HG02610 (cell line): ENCODE measurements around the gene TNFSF15.

ENCODE experiments used
- ATAC-seq: cut with Tn5 transposase; IDR thresholded peaks from one replicate; pipeline ENCODE4 v1.9.1; 2021; ENCODE audit warnings: mild to moderate bottlenecking, moderate library complexity; ENCODE audit not compliant: unreplicated experiment

The TNFSF15 gene

DNA sequence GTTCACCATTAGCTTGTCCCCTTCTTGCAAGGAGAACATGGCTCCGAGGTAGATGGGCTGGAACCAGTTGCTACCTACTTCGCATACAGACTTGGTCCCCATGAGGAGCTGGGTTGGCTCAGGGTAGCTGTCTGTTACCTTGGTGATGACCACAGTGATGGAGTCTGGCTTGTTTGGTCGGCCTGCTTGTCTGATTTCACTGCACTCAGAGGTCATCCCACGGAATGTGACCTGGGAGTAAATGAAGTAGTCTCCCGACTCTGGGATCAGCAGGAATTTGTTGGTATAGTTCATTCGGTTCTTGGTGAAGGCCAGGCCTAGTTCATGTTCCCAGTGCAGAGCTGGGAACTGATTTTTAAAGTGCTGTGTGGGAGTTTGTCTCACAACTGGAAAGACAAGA, 15.3 kb downstream of the TNFSF15 start:
- ATAC-seq, result no peak

GRCh38 chr9:114789006-114789405, 16.8 kb downstream of the TNFSF15 start:
- no peak for ATAC-seq

- no peak for ATAC-seq
Measured at GRCh38 chr9:114787781-114788498, 17.9 kb downstream of the TNFSF15 start.

DNA sequence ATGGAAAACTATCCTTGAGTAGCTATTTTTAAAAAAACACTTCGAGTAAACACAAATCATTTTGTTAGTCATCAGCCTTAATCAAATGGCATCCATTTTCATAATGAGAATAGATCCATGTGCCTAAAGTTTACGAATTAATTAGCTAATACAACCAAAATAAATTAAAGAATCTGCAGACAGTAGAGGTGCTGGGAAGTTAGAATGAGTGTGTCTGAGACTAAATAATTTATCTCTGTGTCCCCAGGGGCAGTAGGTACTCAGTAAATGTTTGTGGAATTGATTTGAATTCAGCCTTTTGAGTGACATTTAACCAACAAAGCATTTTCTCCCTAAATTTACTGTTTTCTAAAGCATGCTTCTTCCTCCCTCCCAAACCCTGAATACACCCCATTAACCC, 18.6 kb downstream of the TNFSF15 start:
- no peak for ATAC-seq

- no peak for ATAC-seq
Measured at GRCh38 chr9:114785866-114786650, 19.8 kb downstream of the TNFSF15 start.

DNA sequence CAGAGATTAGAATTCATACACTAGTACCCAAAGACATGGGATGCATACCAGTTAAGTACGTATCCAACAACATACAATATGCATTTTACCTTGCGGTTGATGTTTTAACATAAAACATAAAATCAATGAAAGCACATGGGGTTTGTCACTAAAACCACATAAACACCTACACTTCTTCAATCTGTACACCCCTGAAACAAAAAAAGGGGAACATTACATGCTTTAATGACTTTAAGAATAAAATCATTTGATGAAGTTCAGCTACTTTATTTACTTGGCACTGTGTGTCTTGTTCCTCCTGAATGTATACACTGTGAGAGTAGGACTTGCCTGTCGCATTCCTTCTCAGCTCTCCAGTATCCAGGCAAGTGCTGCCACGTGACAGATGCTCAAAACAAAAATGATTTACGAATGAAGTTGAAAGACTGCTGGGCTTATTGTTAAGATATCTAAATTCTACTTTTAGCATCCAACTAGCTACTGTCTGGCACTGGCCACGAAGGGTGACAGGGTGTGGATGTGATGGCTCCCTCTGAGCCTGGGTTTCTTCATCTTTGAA, 21.0 kb downstream of the TNFSF15 start:
- no peak for ATAC-seq

DNA sequence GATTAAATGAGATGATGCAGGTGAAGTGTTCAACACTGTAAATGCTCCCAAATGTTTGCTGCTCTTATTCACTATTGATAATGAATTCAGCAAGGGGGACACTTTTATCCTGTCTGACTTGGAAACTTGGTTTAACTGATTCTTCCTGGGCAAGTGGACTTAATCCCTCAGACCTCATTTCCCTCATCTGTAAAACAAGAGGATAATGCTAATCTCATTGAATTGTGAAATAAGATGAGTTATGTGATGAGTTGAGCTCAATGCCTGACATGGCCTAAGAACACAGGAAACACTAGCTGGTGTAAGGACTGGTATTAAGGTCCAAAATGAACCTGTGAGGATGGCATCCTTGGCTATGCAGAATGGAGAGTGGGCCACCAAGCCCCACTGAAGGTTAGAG, 23.3 kb downstream of the TNFSF15 start:
- no peak for ATAC-seq

GRCh38 chr9:114779352-114779845, 26.4 kb downstream of the TNFSF15 start:
- ATAC-seq, result no peak

- ATAC-seq, result no peak
Measured at GRCh38 chr9:114777821-114778609, 27.8 kb downstream of the TNFSF15 start.

DNA sequence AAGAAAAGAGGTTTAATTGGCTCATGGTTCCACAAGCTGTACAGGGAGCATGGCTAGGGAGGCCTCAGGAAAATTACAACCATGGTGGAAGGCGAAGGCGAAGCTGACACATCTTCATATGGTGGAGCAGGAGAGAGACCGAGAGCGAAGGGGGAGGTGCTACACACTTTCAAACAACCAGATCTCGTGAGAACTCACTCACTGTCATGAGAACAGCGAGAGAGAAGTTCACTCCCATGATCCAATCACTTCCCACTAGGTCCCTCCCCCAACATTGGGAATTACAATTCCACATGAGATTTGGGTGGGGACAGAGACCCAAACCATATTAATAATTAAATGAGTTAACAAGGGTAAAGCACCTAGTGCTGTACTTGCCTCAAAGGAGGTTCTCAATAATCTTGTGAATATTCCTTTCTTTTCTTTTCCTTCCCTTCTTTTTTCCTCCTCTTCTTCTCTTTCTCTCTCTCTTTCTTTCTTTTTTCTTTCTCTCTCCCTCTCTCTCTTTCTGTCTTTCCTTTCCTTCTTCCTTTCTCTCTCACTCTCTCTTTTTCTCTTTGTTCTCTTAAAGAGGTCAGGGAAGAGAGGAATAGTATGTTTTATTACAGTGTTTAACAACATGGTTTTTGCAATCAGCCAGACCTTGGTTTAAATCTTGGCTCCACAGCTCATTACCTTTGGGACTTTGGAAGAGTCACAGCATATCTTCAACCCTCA, 29.0 kb downstream of the TNFSF15 start:
- ATAC-seq, result no peak

GRCh38 chr9:114775981-114776380, 29.9 kb downstream of the TNFSF15 start:
- no peak for ATAC-seq

GRCh38 chr9:114775121-114775520, 30.7 kb downstream of the TNFSF15 start:
- ATAC-seq, result no peak

DNA sequence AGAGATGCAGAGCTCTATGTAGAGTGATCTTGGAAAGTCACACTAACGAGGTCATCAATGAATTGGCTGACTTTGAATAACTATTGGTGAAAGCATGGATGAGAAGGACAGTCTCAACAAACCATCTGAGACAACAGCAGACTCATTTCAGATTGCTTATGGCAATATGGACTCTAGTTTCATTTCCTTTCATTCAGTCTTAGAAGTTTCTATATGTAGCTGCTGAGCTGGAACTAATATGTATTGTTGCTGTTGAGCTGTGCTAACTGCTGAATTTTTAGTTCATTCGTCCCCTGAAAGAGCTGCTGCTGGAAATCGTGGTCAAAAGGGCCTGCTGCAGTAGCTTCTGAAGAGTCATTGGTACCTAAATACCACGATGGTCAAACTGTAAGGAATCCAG, 31.3 kb downstream of the TNFSF15 start:
- ATAC-seq, result no peak

DNA sequence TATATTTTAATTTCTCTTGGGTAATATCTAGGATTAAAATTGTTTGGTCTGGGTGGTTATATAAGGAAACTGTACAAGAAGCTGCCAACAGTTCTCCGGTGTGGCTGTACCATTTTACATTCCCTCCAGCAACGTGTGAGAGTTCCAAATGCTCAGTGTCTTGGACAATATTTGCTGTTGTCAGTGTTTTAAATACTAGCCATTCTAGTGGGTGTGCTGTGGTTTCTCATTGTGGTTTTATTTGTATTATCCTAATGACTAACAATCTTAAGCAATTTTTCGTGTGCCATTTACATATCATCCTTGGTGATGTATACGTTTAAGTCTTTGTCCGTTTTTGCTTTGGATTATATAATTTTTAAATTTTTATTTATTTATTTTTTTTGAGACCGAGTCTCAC, 34.0 kb downstream of the TNFSF15 start:
- no peak for ATAC-seq

- ATAC-seq, result no peak
Measured at GRCh38 chr9:114770991-114771390, 34.8 kb downstream of the TNFSF15 start.

DNA sequence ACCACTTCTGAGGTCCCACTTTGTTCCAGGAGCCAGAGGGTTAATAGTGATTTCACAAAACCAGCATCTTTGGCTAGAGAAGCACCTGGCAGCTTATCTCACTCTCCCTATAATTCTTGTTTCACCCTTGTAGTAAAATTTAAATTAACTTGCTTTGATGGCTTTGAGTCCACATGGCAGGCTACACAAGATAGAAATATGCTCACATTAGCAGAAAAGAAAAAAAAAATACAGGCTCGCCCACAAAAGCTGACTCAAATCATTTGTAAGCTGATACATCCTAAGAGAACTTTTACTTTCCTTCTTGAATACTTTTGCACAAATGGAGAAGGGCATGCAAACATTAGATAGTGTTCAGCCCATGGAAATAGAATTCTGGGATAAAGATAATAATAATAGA, 36.2 kb downstream of the TNFSF15 start:
- ATAC-seq, result no peak

DNA sequence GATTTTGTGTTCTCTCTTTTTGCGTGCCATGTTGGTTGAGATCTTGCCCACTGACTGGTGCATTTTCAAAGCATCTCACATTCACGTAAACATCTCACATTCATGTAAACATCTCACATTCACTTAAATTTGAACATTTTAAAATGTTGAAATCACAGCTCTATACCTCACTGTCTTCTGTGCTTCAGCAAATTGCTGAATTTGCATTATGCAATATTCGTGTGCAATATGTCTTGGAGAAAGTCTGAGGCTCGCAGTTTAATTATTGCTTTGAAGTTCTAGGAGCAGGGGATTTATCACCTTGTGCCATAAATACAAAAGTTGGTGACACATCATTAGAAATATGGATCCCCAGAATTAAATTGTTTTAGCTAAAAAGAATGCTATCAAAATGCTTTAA, 42.6 kb downstream of the TNFSF15 start:
- ATAC-seq, result no peak

DNA sequence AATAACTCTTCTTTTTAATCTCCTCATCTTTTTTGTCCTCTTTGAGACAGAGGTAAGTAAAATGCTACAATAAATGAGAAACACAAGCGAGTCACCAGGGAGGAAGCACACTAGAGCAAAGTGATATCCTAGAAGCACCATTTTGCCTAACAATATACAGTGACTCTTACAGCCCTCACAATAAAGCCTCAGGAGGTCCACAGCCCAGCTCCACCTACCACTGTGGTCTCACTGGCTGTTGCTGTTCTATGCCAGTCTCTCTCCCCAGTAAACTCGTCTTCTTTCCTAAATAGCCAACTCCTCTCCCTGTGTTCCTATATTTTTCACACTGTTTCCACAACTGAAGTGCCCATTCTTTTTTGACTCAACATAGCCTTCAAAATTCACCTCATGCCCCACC, 44.3 kb downstream of the TNFSF15 start:
- ATAC-seq, result no peak

DNA sequence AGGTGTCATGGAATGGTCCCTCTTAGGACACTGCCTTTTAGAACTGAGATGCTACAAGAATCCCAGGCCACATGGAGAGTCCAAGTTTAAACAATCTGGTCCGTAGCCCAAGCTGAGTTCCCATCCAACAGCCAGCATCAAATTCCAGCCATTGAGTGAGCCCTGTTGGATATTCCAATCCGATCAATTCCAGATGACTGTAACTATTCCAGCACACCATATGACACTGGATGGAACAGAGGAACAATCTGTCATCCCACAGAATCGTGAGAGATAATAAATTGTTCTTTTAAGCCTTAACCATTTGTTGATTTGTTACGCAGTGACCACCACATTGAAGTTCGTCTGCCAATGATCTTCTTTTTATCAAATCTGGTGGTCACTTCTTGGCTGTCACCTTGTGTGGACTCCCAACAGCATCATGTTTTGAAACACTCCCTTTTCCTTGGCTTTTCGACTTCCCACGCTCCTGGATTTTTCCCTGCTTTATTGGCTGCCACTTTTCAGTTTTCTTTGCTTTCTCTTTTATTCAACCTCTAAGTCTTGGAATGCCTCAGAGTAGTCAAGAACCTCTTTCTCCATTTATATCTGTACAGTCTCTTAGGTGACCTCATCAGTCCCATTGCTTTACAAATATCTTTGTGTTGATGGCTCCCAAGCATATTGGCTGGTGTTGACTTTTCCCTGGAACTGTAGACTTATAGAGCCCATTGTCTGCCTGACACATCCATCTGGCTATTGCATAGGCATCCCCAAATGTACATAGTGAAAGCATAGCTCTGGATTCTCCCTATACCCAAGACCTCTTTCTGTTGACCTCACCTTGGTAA, 46.1 kb downstream of the TNFSF15 start:
- no peak for ATAC-seq

GRCh38 chr9:114757984-114758383, 47.9 kb downstream of the TNFSF15 start:
- no peak for ATAC-seq
